HG02763 (cell line): ENCODE data around the gene GNG12.

Experiments
- ATAC-seq: cut with Tn5 transposase; IDR thresholded peaks from one replicate; pipeline ENCODE4 v1.9.1; 2021; ENCODE audit warnings: mild to moderate bottlenecking, moderate library complexity; ENCODE audit not compliant: unreplicated experiment

Gene GNG12

GRCh38 chr1:67686267-67687197 lies 146.7 kb downstream of the GNG12 start:
- peak; percentile 30 for ATAC-seq

DNA sequence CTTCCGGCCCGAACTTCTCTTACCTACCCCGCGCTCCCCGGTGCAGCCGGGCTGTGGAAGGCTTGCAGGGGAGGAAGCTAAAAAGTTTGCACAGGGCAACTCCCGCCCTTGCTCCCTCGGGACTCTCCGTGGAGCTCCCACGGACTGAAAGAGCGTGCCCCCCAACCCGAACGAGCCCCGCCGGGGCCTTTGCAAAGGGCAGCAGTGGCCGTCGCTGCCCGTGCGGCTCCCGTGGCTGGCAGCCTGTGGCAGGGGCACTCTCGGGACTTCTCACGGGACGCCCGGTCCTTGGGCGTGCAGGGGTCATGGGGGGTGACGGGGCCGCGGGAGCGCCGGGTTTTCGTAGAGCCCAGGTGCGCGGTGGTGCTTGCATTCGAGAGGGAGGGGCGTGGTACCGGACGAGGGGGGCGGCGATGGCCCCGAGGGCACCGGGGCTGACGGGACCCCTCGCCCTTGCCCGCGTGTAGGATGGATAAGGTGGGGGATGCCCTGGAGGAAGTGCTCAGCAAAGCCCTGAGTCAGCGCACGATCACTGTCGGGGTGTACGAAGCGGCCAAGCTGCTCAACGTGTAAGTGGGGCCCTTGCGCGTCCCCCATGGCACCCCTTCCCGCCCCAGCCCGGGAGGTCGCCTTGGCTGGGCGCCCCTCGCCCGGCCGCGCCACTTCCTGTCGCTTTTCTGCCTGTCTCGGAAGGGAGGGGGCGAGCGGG lies 147.6 kb downstream of the GNG12 start:
- ATAC-seq, result peak; percentile 3

- peak; percentile 86 for ATAC-seq
Measured at GRCh38 chr1:67685067-67685557, 148.2 kb downstream of the GNG12 start, which contains the start of gene GADD45A. Gene GADD45A (plus strand): TSS chr1:67685201. CDS start chr1:67685495, 294 bp downstream.

GRCh38 chr1:67684526-67685066 lies 148.7 kb downstream of the GNG12 start:
- no peak for ATAC-seq

DNA sequence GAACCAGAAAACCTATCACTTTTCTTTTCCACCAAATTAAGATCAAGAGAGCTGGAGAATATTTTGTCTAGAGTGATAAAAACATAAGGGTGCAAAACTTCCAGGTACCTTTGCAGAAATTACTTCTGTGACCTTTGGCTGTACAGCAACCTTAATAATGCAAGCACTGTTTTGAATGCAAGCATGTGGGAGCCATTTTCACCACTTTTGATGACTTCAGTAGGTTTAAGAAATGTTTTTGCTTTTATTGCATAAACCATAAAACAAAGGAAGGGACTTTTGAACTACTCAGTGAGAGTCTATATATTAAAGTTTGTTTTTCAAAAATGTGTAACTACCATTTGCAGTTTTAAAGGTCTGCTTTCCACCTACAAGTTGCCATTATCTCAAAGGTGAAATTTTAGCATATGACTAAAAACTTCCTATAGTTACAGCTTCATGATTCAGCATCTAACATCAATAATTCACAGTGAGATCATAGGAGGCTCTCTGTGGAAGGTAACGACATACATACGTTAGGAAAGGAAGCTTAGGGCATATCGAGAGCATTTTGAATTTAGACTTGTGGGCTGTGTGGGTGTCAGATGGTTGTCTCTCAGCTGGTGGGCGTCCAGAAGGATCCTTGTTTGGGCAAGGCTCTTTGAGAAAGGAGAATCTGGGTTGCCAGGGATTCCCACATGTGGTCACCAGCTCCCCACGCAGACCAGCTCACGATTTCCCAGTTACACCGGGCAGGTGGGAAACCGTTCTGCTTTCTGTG lies 149.3 kb downstream of the GNG12 start:
- ATAC-seq, result no peak

DNA sequence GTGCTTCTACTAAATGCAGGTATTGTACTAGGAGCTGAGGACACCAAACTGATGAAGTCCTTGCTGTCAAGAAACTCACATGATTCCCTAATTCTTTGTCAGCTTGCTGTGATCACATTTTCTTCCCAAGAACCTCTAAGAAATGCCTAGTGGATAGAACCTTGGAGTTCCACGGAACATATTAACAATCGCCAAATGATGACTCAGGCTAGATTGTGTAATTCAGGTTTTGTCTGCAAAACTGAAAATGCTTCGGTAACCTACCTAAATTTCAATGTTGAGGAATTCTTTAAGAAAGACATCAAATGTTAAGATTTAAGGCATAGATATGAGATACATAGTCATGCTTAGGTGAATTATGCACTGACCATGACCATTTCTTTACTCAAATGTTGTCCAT lies 150.0 kb downstream of the GNG12 start:
- ATAC-seq, result no peak

DNA sequence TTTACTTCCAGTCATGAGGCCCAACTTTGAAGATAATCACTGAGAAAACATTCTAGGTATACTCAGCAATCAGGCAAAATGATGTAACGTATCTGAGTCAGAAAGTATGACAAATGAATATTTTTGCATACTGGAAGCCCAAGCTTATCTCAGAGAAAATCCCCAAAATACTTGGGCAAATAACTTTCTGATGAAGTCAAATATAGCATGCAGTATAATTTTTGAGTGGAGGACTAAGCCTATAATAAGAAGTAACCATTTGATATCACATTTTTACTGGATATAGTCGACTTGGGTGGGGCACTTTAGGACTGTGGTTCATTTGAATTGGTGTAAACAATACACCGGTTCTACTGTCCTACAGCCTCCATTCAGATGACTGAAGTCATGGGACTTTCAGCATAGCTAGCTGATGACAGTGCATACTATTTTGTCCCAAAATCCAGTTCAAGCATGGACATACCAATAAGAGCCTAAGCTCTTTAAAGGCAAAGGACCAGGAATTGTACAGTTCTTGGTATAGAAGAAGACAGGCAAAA lies 150.5 kb downstream of the GNG12 start:
- no peak for ATAC-seq

- no peak for ATAC-seq
Measured at GRCh38 chr1:67680486-67680885, 152.8 kb downstream of the GNG12 start.

- no peak for ATAC-seq
Measured at GRCh38 chr1:67679691-67680090, 153.6 kb downstream of the GNG12 start.

- no peak for ATAC-seq
Measured at GRCh38 chr1:67677930-67678329, 155.3 kb downstream of the GNG12 start.

DNA sequence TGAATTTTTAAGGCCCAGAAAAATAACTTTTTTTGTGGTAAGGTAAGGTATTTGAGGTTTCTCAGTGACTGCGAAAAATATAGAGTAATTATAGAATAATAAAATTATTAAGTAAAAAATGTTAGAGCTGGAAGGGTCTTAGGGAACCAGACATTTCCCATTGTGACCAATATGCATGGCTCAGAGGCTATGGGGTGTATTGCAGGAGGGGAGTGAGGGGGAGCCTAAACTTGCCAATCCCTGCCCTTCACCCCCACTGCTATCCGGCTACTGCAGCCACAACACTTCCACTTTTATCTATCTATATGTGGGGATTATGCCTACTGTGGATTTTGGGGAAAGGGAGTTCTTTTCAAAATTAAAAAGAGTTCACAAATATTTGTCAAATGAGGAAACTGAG lies 155.9 kb downstream of the GNG12 start:
- ATAC-seq, result no peak

GRCh38 chr1:67676946-67677345 lies 156.3 kb downstream of the GNG12 start:
- no peak for ATAC-seq

DNA sequence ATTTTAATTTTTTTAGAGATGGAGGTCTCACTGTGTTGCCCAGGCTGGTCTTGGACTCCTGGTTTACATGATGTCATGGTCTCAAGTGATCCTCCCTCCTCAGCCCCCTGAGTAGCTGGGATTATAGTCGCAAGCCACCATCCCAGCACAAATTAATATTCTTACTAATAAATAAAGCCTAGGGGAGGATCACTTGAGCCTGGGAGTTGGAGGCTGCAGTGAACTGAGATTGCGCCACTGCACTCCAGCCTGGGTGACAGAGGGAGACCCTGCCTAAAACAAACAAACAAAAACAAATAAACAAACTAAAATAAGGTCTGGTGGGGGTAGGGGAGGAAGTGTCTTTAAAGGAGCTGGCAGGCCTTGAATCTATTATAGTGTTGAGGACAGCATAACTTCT lies 157.0 kb downstream of the GNG12 start:
- no peak for ATAC-seq

DNA sequence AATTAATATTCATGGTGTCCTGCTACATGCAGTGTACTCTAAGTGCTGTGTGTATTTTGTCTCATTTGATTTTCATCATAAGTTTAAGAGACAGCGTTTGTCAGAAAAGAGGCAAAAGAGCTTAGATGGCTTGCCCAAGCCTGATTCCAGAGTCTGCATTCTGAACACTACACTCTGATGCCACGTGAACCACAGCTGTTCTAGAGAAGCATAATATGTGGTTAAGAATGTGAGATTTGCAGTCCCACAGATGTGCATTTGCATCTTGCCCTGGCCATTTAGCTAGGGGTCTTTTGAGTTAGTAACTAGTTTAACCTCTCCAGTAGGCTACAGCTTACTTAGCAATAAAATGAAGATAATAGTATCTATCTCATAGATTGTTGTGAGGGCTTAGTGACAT lies 157.5 kb downstream of the GNG12 start:
- ATAC-seq, result peak; percentile 93

DNA sequence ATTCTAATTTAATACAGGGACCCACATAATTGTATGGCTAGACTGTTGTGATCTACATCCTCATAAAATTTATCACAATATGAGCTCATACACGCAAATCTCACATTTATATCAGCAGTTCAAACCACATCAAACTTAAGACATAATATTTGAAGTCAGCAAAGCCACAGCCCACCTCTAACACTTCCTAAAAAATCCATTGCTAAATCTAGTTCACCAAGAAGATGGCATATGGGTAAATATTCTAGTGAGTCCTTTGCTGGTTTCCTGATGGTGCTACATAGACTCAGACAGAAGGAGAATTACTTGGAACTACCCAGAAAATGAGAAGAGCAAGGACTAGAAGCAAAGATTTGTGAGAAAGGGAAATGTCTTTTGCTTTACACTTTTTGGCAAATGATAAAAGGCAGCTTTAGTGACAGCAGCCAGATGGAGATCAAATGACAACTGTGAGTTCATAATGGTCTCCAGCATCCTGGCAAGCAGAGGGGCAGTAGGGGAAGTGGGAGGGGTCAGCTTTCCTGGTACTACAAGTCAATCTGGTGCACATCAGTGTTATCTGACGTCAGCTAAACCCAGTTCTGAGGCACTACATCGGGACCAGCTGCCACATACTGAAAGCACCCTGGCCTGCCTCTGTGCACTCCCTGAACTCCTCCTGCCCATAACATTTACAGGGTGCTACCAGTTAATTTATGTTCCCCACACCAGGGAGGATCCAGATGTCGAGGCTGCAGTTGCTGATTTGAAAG lies 158.8 kb downstream of the GNG12 start:
- ATAC-seq, result no peak

- ATAC-seq, result no peak
Measured at GRCh38 chr1:67673468-67674201, 159.6 kb downstream of the GNG12 start.

DNA sequence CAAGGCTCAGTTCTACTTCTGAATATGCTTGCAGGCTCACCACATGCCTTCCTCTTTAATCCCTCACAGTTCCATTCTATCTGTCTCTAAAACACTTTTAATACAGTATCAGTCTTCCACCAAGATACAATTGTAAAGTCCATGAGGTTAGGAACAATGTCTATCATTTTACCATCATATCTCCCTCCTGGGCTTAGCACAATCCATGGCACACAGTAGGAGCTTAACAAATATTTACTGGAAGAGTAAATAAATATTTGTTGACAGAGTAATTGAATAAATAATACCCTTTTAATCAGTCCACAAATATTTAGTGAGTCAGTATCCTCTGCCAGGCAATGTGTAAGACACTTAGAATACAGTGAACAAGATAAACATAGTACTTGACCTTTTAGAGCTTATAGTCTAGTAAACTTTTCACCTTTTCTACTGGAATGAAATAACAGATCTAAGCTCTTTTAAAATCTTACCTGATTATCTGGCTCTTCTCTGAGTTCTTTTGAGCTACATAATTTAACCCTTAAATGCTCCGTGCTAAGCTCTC lies 160.9 kb downstream of the GNG12 start:
- ATAC-seq, result no peak

DNA sequence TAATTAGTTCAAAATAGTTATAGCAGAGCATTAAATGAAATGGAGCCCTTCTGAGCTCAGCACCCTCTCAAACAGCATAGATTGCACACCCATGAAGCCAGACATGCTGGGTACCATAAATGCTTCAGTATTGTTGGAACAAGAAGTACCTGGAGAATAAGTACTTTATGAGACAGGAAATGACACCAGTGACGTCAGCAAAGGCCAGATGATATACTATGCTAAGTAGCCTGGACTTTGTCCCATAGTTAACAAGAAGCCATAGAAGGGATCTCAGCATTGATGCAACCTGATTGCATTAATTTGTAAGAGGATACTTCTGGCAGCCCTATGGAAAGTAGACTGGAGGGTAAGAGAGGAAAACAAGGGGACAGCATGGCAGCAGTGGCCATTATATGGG lies 164.6 kb downstream of the GNG12 start:
- ATAC-seq, result no peak

- ATAC-seq, result no peak
Measured at GRCh38 chr1:67666636-67667035, 166.6 kb downstream of the GNG12 start.
